ENCODE results near the gene ERC2.
A peak's percentile ranks its signal among the peaks of the same experiment; 100 is the strongest.

Gene ERC2

DNA sequence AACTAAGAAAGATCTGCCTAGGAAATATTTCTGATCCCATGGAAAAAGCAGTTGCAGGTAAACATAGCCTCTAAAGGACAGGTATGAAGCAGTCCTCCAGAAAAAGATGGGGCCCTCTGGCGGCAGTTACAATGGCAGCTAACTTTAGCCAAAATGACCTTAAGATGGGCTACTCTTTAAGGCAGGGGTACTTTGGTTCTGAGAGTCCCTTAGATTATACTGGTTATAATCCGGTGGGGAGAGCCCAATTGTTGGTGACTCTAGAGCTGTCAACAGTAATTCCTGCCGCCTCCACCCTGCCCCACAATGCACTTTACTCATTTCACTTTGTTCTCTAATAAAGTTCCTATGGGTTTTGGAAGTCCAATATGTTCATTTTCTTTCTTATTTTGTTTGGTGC is 568.4 kb downstream of the ERC2 start:
- ATAC-seq: no peak
- TF ChIP-seq, protein P1, sequence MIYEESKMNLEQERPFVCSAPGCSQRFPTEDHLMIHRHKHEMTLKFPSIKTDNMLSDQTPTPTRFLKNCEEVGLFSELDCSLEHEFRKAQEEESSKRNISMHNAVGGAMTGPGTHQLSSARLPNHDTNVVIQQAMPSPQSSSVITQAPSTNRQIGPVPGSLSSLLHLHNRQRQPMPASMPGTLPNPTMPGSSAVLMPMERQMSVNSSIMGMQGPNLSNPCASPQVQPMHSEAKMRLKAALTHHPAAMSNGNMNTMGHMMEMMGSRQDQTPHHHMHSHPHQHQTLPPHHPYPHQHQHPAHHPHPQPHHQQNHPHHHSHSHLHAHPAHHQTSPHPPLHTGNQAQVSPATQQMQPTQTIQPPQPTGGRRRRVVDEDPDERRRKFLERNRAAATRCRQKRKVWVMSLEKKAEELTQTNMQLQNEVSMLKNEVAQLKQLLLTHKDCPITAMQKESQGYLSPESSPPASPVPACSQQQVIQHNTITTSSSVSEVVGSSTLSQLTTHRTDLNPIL (CRISPR knock-in tag; IDR thresholded peaks at IDR 0.05; ENCODE audit: low read depth): no peak
- no peak for TF ChIP-seq ZFP30 (CRISPR knock-in tag; IDR thresholded peaks at IDR 0.05)
- TF ChIP-seq ARNTL (CRISPR knock-in tag; IDR thresholded peaks at IDR 0.05; ENCODE audit: borderline replicate concordance, low read depth): no peak
- TF ChIP-seq BACH2 (CRISPR knock-in tag; IDR thresholded peaks at IDR 0.05; ENCODE audit: borderline replicate concordance): no peak
- TF ChIP-seq TOX (CRISPR knock-in tag; IDR thresholded peaks at IDR 0.05; ENCODE audit: borderline replicate concordance): no peak
- TF ChIP-seq PPARA (CRISPR knock-in tag; IDR thresholded peaks at IDR 0.05; ENCODE audit: borderline replicate concordance): no peak
- no peak for TF ChIP-seq ISL1 (CRISPR knock-in tag; IDR thresholded peaks at IDR 0.05)
- TF ChIP-seq, protein P2, sequence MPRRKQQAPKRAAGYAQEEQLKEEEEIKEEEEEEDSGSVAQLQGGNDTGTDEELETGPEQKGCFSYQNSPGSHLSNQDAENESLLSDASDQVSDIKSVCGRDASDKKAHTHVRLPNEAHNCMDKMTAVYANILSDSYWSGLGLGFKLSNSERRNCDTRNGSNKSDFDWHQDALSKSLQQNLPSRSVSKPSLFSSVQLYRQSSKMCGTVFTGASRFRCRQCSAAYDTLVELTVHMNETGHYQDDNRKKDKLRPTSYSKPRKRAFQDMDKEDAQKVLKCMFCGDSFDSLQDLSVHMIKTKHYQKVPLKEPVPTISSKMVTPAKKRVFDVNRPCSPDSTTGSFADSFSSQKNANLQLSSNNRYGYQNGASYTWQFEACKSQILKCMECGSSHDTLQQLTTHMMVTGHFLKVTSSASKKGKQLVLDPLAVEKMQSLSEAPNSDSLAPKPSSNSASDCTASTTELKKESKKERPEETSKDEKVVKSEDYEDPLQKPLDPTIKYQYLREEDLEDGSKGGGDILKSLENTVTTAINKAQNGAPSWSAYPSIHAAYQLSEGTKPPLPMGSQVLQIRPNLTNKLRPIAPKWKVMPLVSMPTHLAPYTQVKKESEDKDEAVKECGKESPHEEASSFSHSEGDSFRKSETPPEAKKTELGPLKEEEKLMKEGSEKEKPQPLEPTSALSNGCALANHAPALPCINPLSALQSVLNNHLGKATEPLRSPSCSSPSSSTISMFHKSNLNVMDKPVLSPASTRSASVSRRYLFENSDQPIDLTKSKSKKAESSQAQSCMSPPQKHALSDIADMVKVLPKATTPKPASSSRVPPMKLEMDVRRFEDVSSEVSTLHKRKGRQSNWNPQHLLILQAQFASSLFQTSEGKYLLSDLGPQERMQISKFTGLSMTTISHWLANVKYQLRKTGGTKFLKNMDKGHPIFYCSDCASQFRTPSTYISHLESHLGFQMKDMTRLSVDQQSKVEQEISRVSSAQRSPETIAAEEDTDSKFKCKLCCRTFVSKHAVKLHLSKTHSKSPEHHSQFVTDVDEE (CRISPR knock-in tag; IDR thresholded peaks at IDR 0.05): no peak
- no peak for TF ChIP-seq ESRRG (CRISPR knock-in tag; IDR thresholded peaks at IDR 0.05)
- TF ChIP-seq OSR1 (CRISPR knock-in tag; IDR thresholded peaks at IDR 0.05): no peak
- no peak for TF ChIP-seq ZNF8 (CRISPR knock-in tag; IDR thresholded peaks at IDR 0.05)
- no peak for TF ChIP-seq PATZ1 (CRISPR knock-in tag; IDR thresholded peaks at IDR 0.05; ENCODE audit: borderline replicate concordance)
- no peak for TF ChIP-seq RARB (CRISPR knock-in tag; IDR thresholded peaks at IDR 0.05)
- TF ChIP-seq SNAI2 (CRISPR knock-in tag; IDR thresholded peaks at IDR 0.05): no peak
- TF ChIP-seq ZFP3 (CRISPR knock-in tag; IDR thresholded peaks at IDR 0.05): no peak
- TF ChIP-seq ZNF565 (CRISPR knock-in tag; conservative IDR thresholded peaks at IDR 0.05; ENCODE audit: low read depth): no peak
- TF ChIP-seq GLIS3 (CRISPR knock-in tag; IDR thresholded peaks at IDR 0.05): no peak

DNA sequence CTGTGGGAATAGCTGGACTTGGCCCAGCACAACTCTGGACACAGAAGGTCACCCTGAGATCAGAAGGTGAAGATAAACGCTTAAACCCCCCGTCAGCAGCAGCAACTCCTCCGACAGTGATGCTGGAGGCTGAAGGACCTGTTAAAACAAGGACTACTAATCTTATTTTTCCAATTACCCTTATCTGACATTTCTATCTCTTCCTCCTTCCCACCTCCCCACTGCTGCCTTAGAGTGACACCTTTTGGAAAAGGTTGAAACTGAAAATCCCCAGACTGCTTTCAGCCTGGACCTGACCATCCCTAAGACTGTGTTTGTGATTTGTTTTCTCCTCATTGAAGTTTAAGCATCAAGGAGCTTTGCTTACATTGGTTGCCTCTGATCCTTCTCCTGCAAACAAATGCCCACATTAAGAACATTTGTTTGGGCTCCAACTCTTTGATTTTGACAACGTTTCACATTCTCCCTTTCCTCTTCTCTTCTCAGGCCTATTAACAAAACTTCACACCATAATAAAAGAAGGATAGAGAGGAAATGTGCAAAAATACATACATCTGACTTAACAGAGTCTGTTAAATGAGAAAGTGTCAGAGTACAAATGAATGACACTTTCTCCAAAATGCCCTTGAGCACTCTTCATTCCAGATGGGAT is 570.6 kb downstream of the ERC2 start:
- peak; percentile 79 for ATAC-seq

More for the DNA sequence above, 570.6 kb downstream of the ERC2 start:
- no peak for TF ChIP-seq PATZ1 (CRISPR knock-in tag; IDR thresholded peaks at IDR 0.05; ENCODE audit: borderline replicate concordance)
- TF ChIP-seq, protein P2 (CRISPR knock-in tag; IDR thresholded peaks at IDR 0.05): no peak
- TF ChIP-seq, protein P3, sequence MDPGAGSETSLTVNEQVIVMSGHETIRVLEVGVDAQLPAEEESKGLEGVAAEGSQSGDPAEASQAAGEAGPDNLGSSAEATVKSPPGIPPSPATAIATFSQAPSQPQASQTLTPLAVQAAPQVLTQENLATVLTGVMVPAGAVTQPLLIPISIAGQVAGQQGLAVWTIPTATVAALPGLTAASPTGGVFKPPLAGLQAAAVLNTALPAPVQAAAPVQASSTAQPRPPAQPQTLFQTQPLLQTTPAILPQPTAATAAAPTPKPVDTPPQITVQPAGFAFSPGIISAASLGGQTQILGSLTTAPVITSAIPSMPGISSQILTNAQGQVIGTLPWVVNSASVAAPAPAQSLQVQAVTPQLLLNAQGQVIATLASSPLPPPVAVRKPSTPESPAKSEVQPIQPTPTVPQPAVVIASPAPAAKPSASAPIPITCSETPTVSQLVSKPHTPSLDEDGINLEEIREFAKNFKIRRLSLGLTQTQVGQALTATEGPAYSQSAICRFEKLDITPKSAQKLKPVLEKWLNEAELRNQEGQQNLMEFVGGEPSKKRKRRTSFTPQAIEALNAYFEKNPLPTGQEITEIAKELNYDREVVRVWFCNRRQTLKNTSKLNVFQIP (CRISPR knock-in tag; IDR thresholded peaks at IDR 0.05; ENCODE audit: borderline replicate concordance, low read depth): no peak
- TF ChIP-seq, protein P4, sequence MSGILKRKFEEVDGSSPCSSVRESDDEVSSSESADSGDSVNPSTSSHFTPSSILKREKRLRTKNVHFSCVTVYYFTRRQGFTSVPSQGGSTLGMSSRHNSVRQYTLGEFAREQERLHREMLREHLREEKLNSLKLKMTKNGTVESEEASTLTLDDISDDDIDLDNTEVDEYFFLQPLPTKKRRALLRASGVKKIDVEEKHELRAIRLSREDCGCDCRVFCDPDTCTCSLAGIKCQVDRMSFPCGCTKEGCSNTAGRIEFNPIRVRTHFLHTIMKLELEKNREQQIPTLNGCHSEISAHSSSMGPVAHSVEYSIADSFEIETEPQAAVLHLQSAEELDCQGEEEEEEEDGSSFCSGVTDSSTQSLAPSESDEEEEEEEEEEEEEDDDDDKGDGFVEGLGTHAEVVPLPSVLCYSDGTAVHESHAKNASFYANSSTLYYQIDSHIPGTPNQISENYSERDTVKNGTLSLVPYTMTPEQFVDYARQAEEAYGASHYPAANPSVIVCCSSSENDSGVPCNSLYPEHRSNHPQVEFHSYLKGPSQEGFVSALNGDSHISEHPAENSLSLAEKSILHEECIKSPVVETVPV (CRISPR knock-in tag; IDR thresholded peaks at IDR 0.05): no peak
- no peak for TF ChIP-seq ZNF565 (CRISPR knock-in tag; conservative IDR thresholded peaks at IDR 0.05; ENCODE audit: low read depth)
- TF ChIP-seq, protein P1 (CRISPR knock-in tag; IDR thresholded peaks at IDR 0.05; ENCODE audit: low read depth): no peak
- TF ChIP-seq GLIS3 (CRISPR knock-in tag; IDR thresholded peaks at IDR 0.05): no peak
- TF ChIP-seq ZC3H10 (CRISPR knock-in tag; IDR thresholded peaks at IDR 0.05): no peak
- no peak for TF ChIP-seq TCF4 (CRISPR knock-in tag; IDR thresholded peaks at IDR 0.05; ENCODE audit: borderline replicate concordance)
- no peak for TF ChIP-seq CSDC2 (CRISPR knock-in tag; IDR thresholded peaks at IDR 0.05)
- TF ChIP-seq ARNTL (CRISPR knock-in tag; IDR thresholded peaks at IDR 0.05; ENCODE audit: borderline replicate concordance, low read depth): no peak
- no peak for TF ChIP-seq ZFP30 (CRISPR knock-in tag; IDR thresholded peaks at IDR 0.05)
- TF ChIP-seq ESRRG (CRISPR knock-in tag; IDR thresholded peaks at IDR 0.05): no peak
- TF ChIP-seq ZNF8 (CRISPR knock-in tag; IDR thresholded peaks at IDR 0.05): no peak

Measured in SK-N-SH treated with all-trans-retinoic acid at 6 μM for 48 hours (cell line).